Measurements from ENCODE around the gene FHIP1B. TPM values are rescaled to one million over a fixed set of nuclear protein-coding genes. Genes with fewer than 3 reads are reported as not detected.

FHIP1B gene
- total RNA-seq, 1 donor from 2014 or later = 63.0 TPM

- Mint-ChIP-seq H3K27ac (no peak overlapping the region), H3K9me3 (ENCODE audit: low read depth) (no peaks in the 10 kb centered on the region), H3K27me3 (no peaks in the 10 kb centered on the region), H3K36me3 (ENCODE audit: insufficient read depth) (no peaks in the 10 kb centered on the region), H3K4me1 (ENCODE audit: low read depth) (peaks cover 3% of the 10 kb centered on the region), H3K4me3 (ENCODE audit: low read depth) (no peak overlapping the region)
- TF ChIP-seq CTCF (IDR thresholded peaks at IDR 0.05; ENCODE audit: unreplicated experiment) = no peak
- no peak for DNase-seq (ENCODE audit: low spot score, unreplicated experiment)
Measured at GRCh38 chr11:6240139-6240538, 5.7 kb upstream of the FHIP1B start.

GRCh38 chr11:6238902-6239301, 4.5 kb upstream of the FHIP1B start, which contains the start of gene CNGA4:
Gene CNGA4 (plus strand): TSS chr11:6239089. CDS start chr11:6239207, 118 bp downstream.
- no peak for DNase-seq (ENCODE audit: low spot score, unreplicated experiment)
- Mint-ChIP-seq H3K27ac (peak within 1 kb of the TSS; percentile 34), H3K4me3 (ENCODE audit: low read depth) (no peak within 1 kb of the TSS), H3K4me1 (ENCODE audit: low read depth) (peaks cover 7% of the 10 kb centered on the region), H3K9me3 (ENCODE audit: low read depth) (no peaks in the 10 kb centered on the region), H3K27me3 (no peaks in the 10 kb centered on the region), H3K36me3 (ENCODE audit: insufficient read depth) (no peaks in the 10 kb centered on the region)
- no peak for TF ChIP-seq CTCF (IDR thresholded peaks at IDR 0.05; ENCODE audit: unreplicated experiment)

DNA sequence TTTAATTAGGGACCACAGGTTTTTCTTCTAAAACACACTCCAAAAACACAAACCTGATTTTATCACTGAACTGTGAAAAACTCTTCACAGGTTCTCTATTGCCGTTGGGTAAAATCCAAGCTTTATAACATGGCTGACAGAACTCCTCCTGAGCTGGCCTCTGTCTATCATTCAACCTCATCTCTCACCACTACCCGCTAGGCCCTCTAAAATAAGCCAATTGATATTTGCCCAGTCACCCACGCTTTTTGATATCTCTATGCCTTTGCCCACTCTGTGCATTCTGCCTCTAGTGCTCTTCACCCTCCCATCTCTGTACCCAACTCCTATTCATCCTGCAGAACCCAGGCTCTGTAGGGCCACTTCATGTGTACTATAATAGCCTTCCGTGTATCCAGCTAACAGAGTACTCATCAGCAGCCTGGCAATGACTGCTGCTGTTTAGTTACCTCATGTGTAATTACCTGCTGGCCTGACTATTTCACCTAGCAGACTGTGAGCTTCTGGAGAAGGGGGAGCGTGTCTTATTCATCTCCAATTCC, 3.4 kb upstream of the FHIP1B start:
- H3K27ac Mint-ChIP-seq = no peak overlapping the region
- H3K9me3 Mint-ChIP-seq (ENCODE audit: low read depth) = no peaks in the 10 kb centered on the region
- no peaks in the 10 kb centered on the region for H3K36me3 Mint-ChIP-seq (ENCODE audit: insufficient read depth)
- H3K4me1 Mint-ChIP-seq (ENCODE audit: low read depth) = peaks cover 12% of the 10 kb centered on the region
- no peak for DNase-seq (ENCODE audit: low spot score, unreplicated experiment)
- no peak overlapping the region for H3K4me3 Mint-ChIP-seq (ENCODE audit: low read depth)
- no peaks in the 10 kb centered on the region for H3K27me3 Mint-ChIP-seq
- no peak for TF ChIP-seq CTCF (IDR thresholded peaks at IDR 0.05; ENCODE audit: unreplicated experiment)

DNA sequence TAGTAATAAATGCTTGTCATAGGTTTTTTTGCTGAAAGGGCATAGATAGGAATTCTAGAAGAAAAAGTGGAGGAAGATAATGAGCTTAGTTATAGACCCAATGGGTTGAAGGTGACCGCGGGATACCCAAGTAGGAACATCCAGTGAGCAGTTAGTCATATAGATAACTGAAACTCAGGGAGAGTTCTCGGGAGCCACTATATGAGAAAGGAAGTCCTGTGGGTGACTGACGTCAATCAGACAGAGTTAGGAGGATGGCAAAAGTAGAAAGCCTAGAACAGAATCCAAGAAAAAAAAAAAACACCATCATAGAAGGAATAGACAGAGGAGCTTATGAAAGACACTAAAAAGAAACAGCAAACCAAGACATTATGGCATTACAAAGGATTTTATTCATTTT, 2.8 kb upstream of the FHIP1B start:
- no peaks in the 10 kb centered on the region for H3K9me3 Mint-ChIP-seq (ENCODE audit: low read depth)
- H3K27me3 Mint-ChIP-seq = no peaks in the 10 kb centered on the region

DNA sequence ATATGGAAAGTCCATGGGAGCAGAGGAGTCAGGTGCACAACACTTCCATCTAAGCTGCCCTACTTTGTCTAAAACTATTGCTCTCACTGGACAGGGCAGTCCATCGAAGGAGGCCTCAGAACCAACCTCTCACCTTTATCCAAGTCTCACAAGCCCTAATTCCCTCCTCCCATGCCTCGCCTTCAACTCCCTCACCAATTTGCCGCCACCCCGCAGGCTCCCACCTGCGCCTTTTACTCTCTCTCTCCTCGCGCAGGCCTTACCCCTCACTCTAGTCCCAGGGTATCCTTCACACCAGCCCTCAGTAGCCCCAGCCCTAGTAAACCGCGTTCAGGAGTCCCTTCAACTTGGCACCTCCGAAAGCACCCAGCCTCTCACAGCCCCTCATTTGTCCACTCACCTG, 451 bp downstream of the FHIP1B start:
- no peak for TF ChIP-seq CTCF (IDR thresholded peaks at IDR 0.05; ENCODE audit: unreplicated experiment)
- Mint-ChIP-seq H3K4me1 (ENCODE audit: low read depth) (peaks cover 12% of the 10 kb centered on the region), H3K9me3 (ENCODE audit: low read depth) (no peaks in the 10 kb centered on the region), H3K4me3 (ENCODE audit: low read depth) (peak overlapping the region; percentile 98), H3K36me3 (ENCODE audit: insufficient read depth) (no peaks in the 10 kb centered on the region), H3K27ac (peak overlapping the region; percentile 99), H3K27me3 (no peaks in the 10 kb centered on the region)
- DNase-seq (ENCODE audit: low spot score, unreplicated experiment) = no peak

More for the DNA sequence above, 2.8 kb upstream of the FHIP1B start:
- no peaks in the 10 kb centered on the region for H3K36me3 Mint-ChIP-seq (ENCODE audit: insufficient read depth)
- DNase-seq (ENCODE audit: low spot score, unreplicated experiment) = no peak
- H3K4me1 Mint-ChIP-seq (ENCODE audit: low read depth) = peaks cover 12% of the 10 kb centered on the region
- no peak overlapping the region for H3K27ac Mint-ChIP-seq
- no peak for TF ChIP-seq CTCF (IDR thresholded peaks at IDR 0.05; ENCODE audit: unreplicated experiment)
- H3K4me3 Mint-ChIP-seq (ENCODE audit: low read depth) = no peak overlapping the region

Data from progenitor cell of endocrine pancreas (in vitro differentiated cells).